HCT116 (cell line): Measurements from ENCODE around the gene KCNK15.

Source experiments
- EZH2 ChIP-seq: fragments of 200-600 bp; sonication (generic); IDR thresholded peaks from 2 replicates; pipeline ENCODE4 v1.6.1; 2017; ENCODE audit warnings: antibody characterized with exemption, mixed run types
- EZH2phosphoT487 ChIP-seq: fragments of 200-600 bp; IDR thresholded peaks from 2 replicates; pipeline ENCODE4 v1.6.1; 2018; ENCODE audit warnings: antibody characterized with exemption, borderline replicate concordance
- JUND ChIP-seq: IDR thresholded peaks from 2 replicates; pipeline ENCODE4 v1.6.1; 2012
- POLR2A ChIP-seq: IDR thresholded peaks from 2 replicates; pipeline ENCODE4 v1.7.0; 2011; ENCODE audit warnings: borderline replicate concordance; ENCODE audit not compliant: insufficient read depth, insufficient read length; ENCODE audit errors: extremely low read depth
- POLR2AphosphoS5 ChIP-seq: IDR thresholded peaks from 2 replicates; pipeline ENCODE4 v1.6.1; 2011; ENCODE audit warnings: mild to moderate bottlenecking, low read depth, low read length, moderate library complexity
- SIN3A ChIP-seq: IDR thresholded peaks from 2 replicates; pipeline ENCODE4 v1.6.1; 2012; ENCODE audit warnings: low read depth
- YY1 ChIP-seq: IDR thresholded peaks from 2 replicates; pipeline ENCODE4 v1.6.1; 2011; ENCODE audit warnings: low read length, low read depth, moderate library complexity, mild to moderate bottlenecking; ENCODE audit not compliant: insufficient replicate concordance; ENCODE audit errors: extremely low read depth
- ZNF274 ChIP-seq: fragments of 200-500 bp; sonication (Bioruptor generic); IDR thresholded peaks from 2 replicates; pipeline ENCODE4 v1.6.1; 2014; ENCODE audit warnings: mild to moderate bottlenecking, low read depth, low read length, inconsistent platforms
- TF ChIP-seq, protein P1 (sequence below), 3 experiments: fragments of 200-600 bp in 1 of 3; sonication (generic) in 1 of 3; IDR thresholded peaks in 2 of 3; conservative IDR thresholded peaks in 1 of 3; 2 replicates each; pipeline ENCODE4 v1.5.1; 2012 to 2017; ENCODE audit warnings: low read depth in 2 of 3, low read length in 2 of 3, antibody characterized with exemption in 1 of 3, borderline replicate concordance in 1 of 3, control low read depth in 1 of 3, mild to moderate bottlenecking in 1 of 3, mixed read lengths in 1 of 3, mixed run types in 1 of 3, moderate library complexity in 1 of 3; ENCODE audit not compliant: insufficient read depth in 1 of 3
- TF ChIP-seq, protein P2 (sequence below): IDR thresholded peaks from 2 replicates; pipeline ENCODE4 v1.6.1; 2012; ENCODE audit warnings: low read depth
- TF ChIP-seq, protein P3 (sequence below): IDR thresholded peaks from 2 replicates; pipeline ENCODE4 v1.6.1; 2011; ENCODE audit warnings: mild to moderate bottlenecking, low read length, moderate library complexity; ENCODE audit not compliant: insufficient replicate concordance; ENCODE audit errors: extremely low read depth
- TF ChIP-seq, protein P4 (sequence below): IDR thresholded peaks from 2 replicates; pipeline ENCODE4 v1.6.1; 2012

DNA sequence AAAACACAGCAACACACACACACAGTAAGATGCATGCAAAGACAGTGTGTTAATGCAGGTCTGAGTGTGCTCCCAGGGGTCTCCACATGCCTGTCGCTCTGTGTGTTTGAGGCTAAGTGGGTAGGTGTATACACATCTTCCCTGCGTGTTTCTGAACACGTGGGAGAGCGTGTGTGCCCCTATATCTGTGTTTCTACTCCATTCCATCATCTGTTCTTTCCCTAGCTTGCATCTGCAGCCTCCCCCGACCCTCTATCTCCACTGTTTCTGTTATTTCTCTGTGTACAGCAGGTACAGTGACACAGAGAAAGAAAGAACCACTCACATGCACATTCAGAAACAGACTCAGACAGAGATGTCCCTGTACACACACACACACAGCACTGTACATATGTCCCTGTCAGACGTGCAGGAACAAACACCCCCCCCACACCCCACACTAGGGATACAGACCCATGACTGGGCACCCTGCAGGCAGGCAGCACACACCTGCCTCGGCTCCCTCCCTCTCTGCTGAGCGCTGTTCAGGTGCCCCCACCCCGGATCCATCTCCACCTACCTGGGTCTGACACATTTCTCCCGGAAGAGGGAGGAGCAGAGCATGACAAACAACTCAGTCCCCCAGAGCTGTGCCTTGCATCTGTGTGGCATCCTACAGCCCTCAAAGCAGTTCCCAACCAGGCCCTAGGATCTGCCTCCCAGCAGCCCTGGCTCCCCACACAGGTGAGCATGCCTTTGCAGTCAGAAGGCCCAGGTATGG, 27.6 kb downstream of the KCNK15 start:
- TF ChIP-seq EZH2phosphoT487 (no peak), POLR2A (no peak), POLR2AphosphoS5 (no peak), ZNF274 (no peak), YY1 (no peak), EZH2 (no peak), JUND (no peak), SIN3A (no peak)
- TF ChIP-seq, protein P1, sequence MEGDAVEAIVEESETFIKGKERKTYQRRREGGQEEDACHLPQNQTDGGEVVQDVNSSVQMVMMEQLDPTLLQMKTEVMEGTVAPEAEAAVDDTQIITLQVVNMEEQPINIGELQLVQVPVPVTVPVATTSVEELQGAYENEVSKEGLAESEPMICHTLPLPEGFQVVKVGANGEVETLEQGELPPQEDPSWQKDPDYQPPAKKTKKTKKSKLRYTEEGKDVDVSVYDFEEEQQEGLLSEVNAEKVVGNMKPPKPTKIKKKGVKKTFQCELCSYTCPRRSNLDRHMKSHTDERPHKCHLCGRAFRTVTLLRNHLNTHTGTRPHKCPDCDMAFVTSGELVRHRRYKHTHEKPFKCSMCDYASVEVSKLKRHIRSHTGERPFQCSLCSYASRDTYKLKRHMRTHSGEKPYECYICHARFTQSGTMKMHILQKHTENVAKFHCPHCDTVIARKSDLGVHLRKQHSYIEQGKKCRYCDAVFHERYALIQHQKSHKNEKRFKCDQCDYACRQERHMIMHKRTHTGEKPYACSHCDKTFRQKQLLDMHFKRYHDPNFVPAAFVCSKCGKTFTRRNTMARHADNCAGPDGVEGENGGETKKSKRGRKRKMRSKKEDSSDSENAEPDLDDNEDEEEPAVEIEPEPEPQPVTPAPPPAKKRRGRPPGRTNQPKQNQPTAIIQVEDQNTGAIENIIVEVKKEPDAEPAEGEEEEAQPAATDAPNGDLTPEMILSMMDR (IDR thresholded peaks at IDR 0.05 in 2 of 3, conservative IDR thresholded peaks at IDR 0.05 in 1 of 3; ENCODE audit: borderline replicate concordance in 1 of 3, insufficient read depth in 1 of 3, low read depth in 2 of 3, low read length in 2 of 3) = no peak
- TF ChIP-seq, protein P2, sequence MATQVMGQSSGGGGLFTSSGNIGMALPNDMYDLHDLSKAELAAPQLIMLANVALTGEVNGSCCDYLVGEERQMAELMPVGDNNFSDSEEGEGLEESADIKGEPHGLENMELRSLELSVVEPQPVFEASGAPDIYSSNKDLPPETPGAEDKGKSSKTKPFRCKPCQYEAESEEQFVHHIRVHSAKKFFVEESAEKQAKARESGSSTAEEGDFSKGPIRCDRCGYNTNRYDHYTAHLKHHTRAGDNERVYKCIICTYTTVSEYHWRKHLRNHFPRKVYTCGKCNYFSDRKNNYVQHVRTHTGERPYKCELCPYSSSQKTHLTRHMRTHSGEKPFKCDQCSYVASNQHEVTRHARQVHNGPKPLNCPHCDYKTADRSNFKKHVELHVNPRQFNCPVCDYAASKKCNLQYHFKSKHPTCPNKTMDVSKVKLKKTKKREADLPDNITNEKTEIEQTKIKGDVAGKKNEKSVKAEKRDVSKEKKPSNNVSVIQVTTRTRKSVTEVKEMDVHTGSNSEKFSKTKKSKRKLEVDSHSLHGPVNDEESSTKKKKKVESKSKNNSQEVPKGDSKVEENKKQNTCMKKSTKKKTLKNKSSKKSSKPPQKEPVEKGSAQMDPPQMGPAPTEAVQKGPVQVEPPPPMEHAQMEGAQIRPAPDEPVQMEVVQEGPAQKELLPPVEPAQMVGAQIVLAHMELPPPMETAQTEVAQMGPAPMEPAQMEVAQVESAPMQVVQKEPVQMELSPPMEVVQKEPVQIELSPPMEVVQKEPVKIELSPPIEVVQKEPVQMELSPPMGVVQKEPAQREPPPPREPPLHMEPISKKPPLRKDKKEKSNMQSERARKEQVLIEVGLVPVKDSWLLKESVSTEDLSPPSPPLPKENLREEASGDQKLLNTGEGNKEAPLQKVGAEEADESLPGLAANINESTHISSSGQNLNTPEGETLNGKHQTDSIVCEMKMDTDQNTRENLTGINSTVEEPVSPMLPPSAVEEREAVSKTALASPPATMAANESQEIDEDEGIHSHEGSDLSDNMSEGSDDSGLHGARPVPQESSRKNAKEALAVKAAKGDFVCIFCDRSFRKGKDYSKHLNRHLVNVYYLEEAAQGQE = no peak
- TF ChIP-seq, protein P3, sequence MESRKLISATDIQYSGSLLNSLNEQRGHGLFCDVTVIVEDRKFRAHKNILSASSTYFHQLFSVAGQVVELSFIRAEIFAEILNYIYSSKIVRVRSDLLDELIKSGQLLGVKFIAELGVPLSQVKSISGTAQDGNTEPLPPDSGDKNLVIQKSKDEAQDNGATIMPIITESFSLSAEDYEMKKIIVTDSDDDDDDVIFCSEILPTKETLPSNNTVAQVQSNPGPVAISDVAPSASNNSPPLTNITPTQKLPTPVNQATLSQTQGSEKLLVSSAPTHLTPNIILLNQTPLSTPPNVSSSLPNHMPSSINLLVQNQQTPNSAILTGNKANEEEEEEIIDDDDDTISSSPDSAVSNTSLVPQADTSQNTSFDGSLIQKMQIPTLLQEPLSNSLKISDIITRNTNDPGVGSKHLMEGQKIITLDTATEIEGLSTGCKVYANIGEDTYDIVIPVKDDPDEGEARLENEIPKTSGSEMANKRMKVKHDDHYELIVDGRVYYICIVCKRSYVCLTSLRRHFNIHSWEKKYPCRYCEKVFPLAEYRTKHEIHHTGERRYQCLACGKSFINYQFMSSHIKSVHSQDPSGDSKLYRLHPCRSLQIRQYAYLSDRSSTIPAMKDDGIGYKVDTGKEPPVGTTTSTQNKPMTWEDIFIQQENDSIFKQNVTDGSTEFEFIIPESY = no peak
- TF ChIP-seq, protein P4, sequence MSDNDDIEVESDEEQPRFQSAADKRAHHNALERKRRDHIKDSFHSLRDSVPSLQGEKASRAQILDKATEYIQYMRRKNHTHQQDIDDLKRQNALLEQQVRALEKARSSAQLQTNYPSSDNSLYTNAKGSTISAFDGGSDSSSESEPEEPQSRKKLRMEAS = no peak
